ENCODE results near the gene CTSW.

CTSW gene

GRCh38 chr11:65890324-65891218 lies 10.9 kb downstream of the CTSW start, which contains the start of gene CCDC85B (continued):
- TF ChIP-seq RBAK (tag by site-specific recombination; IDR thresholded peaks at IDR 0.05) (no peak), ZBTB17 (tag by site-specific recombination; IDR thresholded peaks at IDR 0.05) (peak; percentile 85), ZNF658 (tag by site-specific recombination; IDR thresholded peaks at IDR 0.05) (no peak), ZNF423 (tag by site-specific recombination; IDR thresholded peaks at IDR 0.05) (no peak), KLF10 (tag by site-specific recombination; IDR thresholded peaks at IDR 0.05) (peak; percentile 51; the same call in 1 of the 2 replicates), ZNF692 (tag by site-specific recombination; IDR thresholded peaks at IDR 0.05) (0 out of 2 replicates have a peak, but pooled peaks have one; percentile 30), ZNF600 (tag by site-specific recombination; IDR thresholded peaks at IDR 0.05) (0 out of 2 replicates have a peak, but pooled peaks have one; percentile 9), HOXC10 (CRISPR knock-in tag; IDR thresholded peaks at IDR 0.05) (peak; percentile 91; the same call in 1 of the 2 replicates), ZNF624 (tag by site-specific recombination; IDR thresholded peaks at IDR 0.05) (no peak), HIC1 (tag by site-specific recombination; IDR thresholded peaks at IDR 0.05) (peak; percentile 17; the same call in 1 of the 2 replicates), ZNF544 (tag by site-specific recombination; IDR thresholded peaks at IDR 0.05) (no peak), ZFP37 (tag by site-specific recombination; IDR thresholded peaks at IDR 0.05) (no peak), ZNF280C (tag by site-specific recombination; IDR thresholded peaks at IDR 0.05) (no peak), ZSCAN5A (tag by site-specific recombination; IDR thresholded peaks at IDR 0.05) (peak; percentile 79; the same call in 1 of the 2 replicates), ZNF354C (tag by site-specific recombination; IDR thresholded peaks at IDR 0.05; ENCODE audit: borderline replicate concordance, low read depth) (no peak), KLF9 (tag by site-specific recombination; IDR thresholded peaks at IDR 0.05; ENCODE audit: low read depth) (peak; percentile 49; the same call in 1 of the 2 replicates), SP2 (tag by site-specific recombination; IDR thresholded peaks at IDR 0.05) (peak; percentile 90), OVOL3 (tag by site-specific recombination; IDR thresholded peaks at IDR 0.05) (no peak), ELK4 (IDR thresholded peaks at IDR 0.05; ENCODE audit: borderline replicate concordance, low read depth, low read length) (peak; percentile 52; the same call in 1 of the 2 replicates), ZNF280D (tag by site-specific recombination; IDR thresholded peaks at IDR 0.05) (no peak), CTCF (tag by site-specific recombination; IDR thresholded peaks at IDR 0.05) (peak; percentile 75), ZNF223 (tag by site-specific recombination; IDR thresholded peaks at IDR 0.05) (no peak), ZBTB1 (tag by site-specific recombination; IDR thresholded peaks at IDR 0.05) (no peak), ZNF138 (tag by site-specific recombination; IDR thresholded peaks at IDR 0.05; ENCODE audit: borderline replicate concordance) (no peak), GLIS1 (tag by site-specific recombination; IDR thresholded peaks at IDR 0.05) (no peak; the same call in 1 of the 2 replicates)

All from HEK293 (cell line).